G401 (cell line): ENCODE results near the gene HEATR5A. TPM values are rescaled to one million over a fixed set of nuclear protein-coding genes. Genes with fewer than 3 reads are reported as not detected.
"Not testable (repeated sequence)": the region's sequence is repeated elsewhere in the genome, so short reads cannot be mapped to it uniquely, and the experiment has no call there.

ENCODE experiments used
- DNase-seq: peaks from one replicate; pipeline ENCODE4 v3.0.0-alpha.2; 2015; ENCODE audit warnings: low spot score
- in situ Hi-C: cut with HindIII; loops from 2 replicates; pipeline ENCODE4 v1.10.0; 2016; ENCODE audit warnings: low sequenced_read_pairs, mixed read lengths
- total RNA-seq: library from RNA; depleted of rRNA; stranded (reverse); fragments of >200 nt; shearing (Covaris generic); gene quantifications from 2 replicates; pipeline ENCODE4 v1.2.3, GENCODE V29; 2014

HEATR5A gene
- total RNA-seq, 1 experiment from 2014 or later, result 27.5 TPM

DNA sequence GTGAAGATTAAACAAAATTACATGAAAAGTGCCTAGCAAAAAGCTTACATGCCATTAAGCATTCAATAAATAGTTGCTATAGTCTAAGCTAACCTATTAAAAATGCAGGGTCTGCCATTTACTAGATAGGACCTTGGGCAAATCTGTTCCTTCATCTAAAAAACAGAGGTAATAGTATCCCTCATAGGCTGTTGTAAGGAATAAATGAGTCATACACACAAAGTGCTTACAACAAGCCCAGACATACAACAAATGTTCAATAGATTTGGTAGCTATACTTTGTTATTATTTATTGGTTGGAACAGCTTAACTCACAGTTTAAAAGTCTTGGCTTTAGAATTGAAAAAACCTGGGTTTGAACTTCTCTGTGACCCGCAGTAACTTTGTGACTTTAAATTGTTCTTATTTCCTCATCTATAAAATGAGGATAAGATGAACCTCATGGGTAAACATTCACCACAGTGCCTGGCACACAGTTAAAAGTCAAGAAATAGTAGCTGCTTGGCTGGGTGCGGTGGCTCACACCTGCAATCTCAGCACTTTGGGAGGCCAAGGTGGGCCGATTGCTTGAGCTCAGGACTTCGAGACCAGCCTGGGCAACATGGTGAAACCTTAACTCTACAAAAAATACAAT is 24.7 kb downstream of the HEATR5A start:
- no peak for DNase-seq
- in situ Hi-C loops, result no loop called here

DNA sequence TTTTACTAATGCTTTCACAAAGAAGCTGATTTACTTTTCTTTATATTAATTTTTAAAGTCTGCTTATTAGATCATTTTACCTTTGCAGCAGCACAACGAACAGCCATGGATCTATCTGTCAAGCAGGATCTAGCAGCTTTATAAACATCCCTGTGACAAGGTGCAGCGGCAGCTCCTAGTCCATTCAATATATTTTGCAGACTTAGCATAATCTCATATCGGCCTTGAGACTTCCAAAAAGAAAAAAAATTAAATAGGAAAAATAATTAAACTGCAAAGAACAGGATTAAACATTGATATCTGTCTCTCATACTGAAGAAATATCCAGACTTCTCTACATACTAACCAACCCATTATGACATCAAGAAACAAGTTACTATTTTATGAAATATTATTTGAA is 25.2 kb downstream of the HEATR5A start:
- no peak for DNase-seq
- in situ Hi-C loops, result no loop called here

DNA sequence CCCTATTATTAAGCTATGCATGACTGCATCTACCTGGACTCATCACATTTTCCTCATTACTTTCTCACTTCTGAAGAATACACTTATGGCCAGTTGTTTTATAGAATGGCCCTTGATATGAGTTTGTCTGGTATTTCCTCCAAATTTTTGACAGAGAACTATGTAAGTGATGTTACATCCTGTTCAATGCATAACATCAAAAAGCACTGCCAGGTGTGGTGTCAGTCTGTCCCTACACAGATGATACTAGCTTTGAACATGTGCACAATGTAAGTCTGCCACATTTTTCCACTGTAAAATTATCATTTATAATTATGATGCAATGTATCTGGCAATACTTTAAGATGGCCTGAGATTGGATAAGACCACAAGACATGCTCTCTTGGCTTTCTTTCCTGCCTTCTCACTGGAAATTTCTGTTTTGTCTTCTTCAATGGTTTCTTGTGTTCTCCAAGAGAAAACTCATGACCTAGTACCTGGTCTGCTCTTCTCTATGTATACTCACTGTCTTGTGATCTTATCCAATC is 28.3 kb downstream of the HEATR5A start:
- DNase-seq, result no peak
- in situ Hi-C loops, result no loop called here

DNA sequence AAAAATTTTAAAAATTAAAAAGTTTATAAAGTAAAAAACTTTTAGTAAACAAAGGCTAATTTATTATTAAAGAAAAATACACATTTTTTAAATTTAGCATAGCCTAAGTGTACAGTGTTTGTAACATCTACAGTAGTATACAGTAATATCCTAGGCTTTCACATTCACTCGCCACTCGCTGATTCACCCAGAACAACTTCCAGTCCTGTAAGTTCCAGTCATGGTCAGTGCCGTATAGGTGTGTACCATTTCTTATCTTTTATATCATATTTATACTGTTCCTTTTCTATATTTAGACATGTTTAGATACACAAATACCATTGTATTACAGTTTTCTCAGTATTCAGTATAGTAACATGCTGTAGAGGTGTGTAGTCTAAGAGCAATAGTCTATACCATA is 28.9 kb downstream of the HEATR5A start:
- in situ Hi-C loops, result no loop called here
- DNase-seq, result no peak

DNA sequence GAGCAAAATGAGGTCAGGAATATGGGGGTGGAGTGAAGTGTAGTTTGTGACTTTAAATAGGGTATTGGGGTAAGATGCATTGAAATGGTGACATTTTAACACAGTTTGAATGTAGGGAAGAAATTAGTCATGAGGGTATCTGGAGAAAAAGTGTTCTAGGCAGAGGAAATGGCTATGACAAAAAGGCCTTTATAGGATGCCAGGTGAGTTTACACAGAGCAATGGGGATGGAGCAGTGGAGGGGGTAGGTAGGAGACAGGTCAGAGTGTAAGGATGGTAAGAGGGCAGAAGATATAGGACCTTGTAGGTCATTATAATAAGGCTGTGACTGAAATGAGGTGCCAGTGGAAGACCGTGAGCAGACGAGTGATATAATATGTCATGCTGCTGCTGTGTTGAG is 30.4 kb downstream of the HEATR5A start:
- no peak for DNase-seq
- in situ Hi-C loops, result no loop called here

DNA sequence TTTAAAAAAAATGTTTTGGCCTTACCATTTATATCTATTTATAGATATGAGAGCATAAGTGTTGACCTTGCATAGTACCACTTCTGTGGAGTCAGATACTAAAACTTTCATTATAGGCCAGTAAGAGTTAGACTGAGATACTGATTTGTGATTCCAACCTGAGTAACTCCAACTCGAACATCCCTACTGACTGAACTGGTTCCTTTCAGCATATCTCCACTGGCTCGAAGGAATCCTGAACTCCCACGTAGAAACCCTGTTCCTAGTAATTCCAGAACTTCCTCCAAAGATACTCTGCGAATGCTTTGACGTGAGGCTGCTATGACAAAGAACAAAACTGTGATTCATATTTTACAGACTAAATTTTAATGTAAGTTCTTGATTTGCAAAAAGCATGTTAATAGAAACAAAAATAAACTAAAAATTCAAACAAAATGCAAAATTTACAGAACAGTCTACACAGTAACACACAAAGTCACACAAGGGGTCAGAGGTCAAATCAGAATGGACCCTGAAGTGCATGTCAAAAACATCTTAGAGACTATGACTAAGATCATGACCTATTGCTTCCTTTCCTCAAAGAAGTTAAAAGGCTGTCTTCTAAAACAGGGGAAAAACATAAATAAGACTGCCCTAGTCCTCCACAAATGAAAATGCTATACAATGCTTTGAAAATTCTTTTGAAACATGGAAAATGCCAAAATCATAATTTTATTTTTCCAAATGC is 31.5 kb downstream of the HEATR5A start:
- in situ Hi-C loops, result no loop called here

DNA sequence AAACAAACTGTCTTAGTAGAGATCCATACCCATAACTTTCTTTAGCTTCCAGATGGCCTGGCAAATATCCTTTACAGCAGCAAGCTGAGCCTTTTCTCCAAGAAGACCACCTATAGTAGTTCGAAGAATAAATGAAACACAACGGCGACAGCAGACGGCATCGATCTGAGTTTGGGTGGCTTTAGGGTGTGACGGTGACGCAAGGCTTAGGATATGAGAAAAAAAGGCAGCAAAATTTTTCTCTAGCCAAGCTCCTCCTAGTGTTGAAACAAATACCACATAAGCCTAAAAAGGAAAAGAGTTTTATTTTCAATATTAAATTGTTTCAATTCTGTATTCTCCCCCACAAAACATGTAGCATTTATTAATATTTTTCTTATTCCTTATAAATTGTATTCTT is 33.3 kb downstream of the HEATR5A start:
- in situ Hi-C loops, result no loop called here
- DNase-seq, result no peak

More for the DNA sequence above, 31.5 kb downstream of the HEATR5A start:
- DNase-seq, result no peak

DNA sequence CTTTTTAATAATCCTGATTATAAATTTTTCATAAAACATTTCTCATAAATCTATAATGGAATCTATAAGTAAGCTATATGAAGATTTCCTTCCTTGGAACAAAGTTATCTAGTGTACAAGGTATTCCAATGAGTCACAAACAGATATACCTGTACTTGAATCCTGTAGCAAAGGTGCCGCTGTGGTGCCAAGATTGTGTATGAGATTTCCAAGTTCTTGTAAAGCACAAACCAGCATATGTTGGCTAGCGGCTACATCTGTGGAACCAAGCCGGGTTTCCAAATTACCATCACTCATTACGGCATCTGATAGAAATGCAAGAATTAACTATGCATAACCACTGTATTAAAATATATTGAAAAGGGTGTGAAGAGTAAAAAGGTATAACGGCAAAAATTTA is 34.1 kb downstream of the HEATR5A start:
- in situ Hi-C loops, result no loop called here
- no peak for DNase-seq

DNA sequence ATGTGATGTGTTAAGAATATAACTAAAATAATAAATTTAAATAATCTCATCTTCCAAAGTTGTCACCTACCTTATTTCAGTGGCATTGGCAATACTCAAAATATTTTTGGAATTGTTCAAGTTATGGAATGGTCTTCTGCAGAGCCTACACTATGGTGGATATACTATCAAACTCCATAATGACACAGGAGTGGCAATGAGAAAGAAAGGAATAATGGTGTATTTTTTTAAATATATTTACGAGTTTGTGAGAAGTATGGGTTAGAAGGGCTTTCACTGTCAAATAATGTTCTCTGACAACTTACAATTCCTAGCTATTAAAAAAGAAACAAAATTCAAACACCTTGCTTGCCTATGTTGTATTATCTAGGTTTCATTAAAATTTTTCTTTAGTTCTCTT is 38.1 kb downstream of the HEATR5A start:
- DNase-seq, result no peak
- in situ Hi-C loops, result no loop called here

DNA sequence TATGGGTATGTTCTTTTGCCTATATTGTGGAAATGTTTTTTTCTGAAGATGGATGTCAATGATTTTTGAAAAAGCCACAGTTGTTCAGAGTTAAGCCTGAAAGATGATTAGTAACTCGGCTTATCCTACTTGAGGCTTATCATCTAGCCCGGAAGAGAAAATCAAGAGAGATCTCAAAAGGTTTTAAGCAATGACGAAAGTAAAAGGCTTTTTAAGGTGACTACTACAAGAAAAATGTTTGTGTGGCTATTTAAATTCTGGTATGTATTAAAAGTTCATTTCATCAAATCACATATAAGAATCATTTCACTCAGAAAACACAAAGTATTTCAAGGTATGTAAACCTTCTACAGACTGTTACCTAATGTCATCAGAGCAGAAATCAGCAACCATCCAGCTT is 40.2 kb downstream of the HEATR5A start:
- no peak for DNase-seq
- in situ Hi-C loops, result no loop called here

DNA sequence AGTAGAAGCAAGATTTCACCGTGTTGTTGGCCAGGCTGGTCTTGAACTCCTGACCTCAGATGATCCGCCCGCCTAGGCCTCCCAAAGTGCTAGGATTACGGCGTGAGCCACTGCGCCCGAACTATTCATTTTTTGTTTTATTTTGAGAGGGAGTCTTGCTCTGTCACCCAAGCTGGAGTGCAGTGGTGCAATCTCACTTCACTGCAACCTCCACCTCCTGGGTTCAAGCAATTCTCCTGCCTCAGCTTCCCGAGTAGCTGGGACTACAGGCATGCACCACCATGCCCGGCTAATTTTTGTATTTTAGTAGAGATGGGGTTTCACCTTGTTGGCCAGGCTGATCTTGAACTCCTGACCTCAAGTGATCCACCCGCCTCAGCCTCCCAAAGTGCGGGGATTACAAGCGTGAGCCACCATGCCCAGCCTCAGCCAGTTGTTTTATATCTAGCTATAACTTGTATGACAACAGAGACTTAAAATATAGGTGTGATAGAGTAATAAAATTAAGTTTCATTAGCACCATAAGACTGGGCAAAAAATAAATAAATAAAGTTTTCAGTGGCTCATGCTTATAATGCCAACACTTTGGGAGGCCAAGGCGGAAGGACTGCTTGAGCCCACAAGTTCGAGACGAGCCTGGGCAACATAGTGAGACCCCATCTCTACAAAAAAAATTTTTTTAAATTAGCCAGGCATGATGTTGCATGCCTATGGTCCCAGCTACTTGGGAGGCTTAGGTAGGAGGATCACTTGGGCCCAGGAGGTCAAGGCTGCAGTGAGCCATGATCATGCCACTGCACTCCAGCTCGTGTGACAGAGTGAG is 41.0 kb downstream of the HEATR5A start:
- in situ Hi-C loops, DNase-seq: not testable (repeated sequence)

DNA sequence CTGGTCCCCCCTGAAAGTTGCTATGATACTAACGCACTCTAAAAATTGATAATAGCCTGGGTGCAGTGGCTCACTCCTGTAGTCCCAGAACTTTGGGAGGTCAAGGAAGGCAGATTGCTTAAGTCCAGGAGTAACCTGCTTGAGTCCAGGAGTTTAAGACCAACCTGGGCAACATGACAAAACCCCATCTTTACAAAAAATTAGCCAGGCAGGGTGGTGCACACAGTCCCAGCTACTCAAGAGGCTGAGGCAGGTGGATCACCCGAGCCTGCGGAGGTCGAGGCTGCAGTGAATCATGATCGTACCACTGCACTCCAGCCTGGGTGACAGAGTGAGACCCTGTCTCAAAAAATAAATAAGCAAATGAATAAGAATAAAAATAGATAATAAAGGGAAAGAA is 42.9 kb downstream of the HEATR5A start:
- in situ Hi-C loops, result no loop called here
- DNase-seq, result no peak

DNA sequence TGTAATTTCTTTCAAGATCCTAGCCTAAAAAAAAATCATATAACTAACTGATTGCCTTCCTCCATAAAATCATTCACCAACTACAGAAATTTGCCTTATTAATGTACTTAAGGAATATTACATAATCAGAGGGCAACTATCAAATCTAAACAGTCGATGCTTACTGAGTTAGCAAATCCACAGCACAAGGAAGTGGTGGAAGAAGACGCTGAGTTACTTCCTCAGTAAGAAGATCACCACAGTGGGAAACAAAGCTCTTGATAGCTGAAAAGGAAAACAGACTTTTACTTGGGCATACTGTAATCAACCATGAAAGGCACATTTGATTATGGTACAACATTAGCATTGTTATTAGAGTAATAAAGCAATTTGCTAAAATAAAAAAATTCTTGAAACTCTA is 48.7 kb downstream of the HEATR5A start:
- no peak for DNase-seq
- in situ Hi-C loops, result no loop called here

DNA sequence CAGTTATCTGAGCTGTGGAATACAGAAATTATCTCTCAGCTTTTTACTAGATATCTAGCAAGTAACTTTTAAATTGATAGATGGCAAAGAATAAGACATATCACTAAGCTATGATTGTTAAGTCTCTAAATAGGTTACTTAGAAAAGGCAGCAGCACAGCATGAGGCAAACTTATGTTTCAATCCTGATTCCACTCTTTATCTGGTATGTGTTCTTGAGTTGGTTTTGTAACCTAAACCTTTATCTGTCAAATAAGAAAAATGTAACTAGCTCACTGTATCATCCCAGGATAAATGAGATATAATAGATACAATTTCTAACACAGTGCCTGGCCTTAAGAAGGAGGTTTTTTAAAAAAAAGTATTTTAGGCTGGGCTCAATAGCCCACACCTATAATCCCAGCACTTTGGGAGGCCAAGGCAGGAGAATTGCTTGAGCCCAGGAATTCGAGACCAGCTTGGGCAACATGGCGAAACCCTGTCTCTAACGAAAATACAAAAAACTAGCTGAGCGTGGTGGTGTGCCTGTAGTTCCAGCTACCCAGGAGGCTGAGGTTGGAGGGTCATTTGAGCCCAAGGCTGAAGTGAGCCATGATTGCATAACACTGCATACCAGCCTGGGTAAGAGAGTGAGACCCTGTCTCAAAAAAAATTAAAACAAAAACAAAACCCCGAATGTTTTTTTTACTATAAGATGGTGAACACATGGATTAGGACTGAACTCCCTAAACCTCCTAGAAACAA is 56.8 kb downstream of the HEATR5A start:
- in situ Hi-C loops, result no loop called here
- no peak for DNase-seq

DNA sequence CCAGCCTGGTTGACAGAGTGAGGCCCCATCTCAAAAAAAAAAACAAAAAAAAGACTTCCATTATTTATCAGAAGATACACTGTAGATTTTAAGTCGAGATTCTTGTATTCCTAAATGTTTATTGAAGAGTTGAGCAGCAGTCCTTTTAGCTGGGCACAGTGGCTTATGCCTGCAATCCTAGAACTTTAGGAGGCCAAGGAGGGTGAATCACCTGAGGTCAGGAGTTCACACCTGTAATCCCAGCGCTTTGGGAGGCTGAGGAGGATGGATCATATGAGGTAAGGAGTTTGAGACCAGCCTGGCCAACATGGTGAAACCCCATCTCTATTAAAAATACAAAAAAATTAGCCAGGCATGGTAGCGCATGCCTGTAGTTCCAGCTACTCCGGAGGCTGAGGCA is 57.6 kb downstream of the HEATR5A start:
- DNase-seq, result no peak
- in situ Hi-C loops, result no loop called here

DNA sequence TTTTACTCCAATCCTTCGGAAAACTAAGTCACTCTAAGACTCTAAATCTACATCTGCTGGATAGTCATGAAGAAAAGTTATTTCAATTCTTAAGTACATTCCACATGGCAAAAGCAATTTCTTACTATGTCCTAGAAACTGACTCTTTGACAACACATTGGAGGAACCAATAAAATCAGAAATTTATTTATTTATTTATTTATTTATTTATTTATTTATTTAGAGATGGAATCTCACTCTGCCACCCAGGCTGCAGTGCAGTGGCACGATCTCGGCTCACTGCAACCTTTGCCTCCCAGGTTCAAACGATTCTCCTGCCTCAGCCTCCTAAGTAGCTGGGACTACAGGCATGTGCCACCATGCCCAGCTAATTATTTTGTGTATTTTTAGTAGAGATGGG is 58.6 kb downstream of the HEATR5A start:
- DNase-seq, in situ Hi-C loops: not testable (repeated sequence)

DNA sequence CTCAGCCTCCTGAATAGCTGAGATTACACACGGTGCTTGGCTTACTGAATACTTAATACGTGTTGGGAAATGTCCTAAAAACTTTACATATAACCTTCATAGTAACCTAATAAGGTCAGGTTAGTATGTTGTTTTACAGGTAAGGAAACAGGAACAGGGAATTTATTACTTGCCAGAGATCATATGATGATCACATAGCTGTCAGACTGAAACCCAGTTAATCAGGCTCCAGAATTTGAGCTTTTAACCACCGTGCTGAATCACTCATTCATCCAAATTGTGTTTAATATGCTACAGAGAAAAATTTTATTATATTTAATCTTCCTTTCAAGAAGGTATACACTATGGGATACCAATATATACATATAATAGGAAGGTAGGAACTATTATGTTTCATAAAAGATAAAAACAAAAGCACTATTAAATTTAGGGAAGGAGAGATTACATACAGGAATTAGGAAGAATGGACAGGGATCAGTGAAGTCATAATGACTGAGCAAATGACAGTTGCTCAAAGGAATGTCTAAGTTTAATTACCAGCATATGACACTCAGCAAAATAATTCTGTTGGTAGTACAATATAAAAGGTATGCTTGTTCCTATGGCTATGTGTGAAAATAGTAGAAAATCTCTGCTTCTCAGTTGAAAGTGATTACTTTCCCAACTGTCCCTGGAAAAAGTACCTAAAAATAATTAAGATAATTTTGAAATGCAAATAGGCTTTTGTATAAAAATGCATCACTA is 59.3 kb downstream of the HEATR5A start:
- in situ Hi-C loops, result no loop called here
- DNase-seq, result no peak

DNA sequence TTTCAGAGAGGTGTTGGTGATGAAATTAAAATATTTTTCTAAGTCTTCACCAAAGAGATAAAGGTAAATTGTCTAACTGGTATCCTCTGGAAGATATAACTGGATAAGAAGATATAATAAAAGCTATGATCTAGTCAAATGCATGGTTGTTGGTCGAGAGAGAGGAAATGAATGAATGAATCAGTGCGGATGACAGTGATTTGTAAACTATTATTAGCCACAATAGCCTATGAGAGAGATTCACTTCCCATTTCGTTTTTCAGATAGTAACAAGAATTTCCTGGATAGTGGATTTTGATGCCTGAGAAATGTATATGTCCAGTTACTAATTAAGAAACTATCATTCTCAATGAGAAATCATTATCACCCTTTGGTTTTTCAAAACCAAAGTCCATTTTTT is 63.1 kb downstream of the HEATR5A start:
- in situ Hi-C loops, result no loop called here
- no peak for DNase-seq

DNA sequence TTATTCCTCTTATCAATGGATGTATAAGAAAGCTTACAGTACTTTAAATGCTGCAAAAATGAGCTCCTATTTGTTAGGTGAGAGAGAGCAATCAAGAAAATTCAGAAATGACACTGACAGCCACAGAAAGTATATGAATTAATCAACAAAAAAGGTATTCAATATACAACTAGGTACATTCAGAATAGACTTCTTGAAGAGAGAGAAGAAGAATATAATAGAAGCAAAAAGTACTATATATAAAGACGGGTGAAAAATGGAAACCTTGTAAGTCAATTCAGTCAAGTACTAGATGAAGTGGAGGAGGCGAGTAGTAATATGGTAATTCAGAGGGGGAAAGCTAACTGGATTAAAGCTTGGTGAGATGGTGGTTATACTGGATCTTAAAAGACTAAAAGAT is 74.3 kb downstream of the HEATR5A start:
- in situ Hi-C loops, result no loop called here

More for the DNA sequence above, 74.3 kb downstream of the HEATR5A start:
- DNase-seq, result no peak
